ENCODE measurements around the gene GFOD2. TPM values are rescaled to one million over a fixed set of nuclear protein-coding genes. Genes with fewer than 3 reads are reported as not detected.

GFOD2 gene
- total RNA-seq, 6 experiments from 2014 or later, result 14.4 to 19.4 (median 16.9) TPM

DNA sequence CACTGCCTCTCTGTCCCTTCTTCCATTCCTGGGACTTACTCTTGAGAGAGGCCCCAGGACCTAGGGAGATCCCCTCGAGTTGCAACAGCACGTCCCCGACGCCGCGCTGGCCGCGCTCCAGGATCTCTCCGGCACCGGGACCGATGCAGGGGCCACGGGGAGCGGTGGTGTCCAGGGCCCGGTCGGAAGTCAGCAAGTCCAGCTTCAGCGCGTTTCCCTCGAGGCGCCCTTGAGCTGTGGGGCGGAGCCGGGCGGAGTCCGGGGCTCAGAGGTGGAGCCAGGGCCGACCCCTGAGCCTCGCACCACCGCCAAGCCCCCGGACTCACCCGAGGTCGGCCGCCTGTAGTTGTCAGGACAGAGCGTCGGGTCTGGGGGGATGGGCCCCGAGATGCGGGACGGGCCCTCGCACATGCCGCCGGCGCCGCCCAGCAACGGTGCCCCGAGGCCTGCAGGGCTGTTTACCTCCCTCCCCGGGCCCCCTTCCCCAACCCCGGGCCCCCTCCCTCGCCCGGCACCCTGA lies 53.0 kb downstream of the GFOD2 start:
- peak overlapping the region; percentile 81 for H3K4me3 Mint-ChIP-seq
- peaks cover 7% of the 10 kb centered on the region; the same call in 1 of the 2 replicates for H3K27me3 Mint-ChIP-seq (ENCODE audit: insufficient read depth)
- peaks cover 13% of the 10 kb centered on the region; the same call in 1 of the 2 replicates for H3K4me1 Mint-ChIP-seq (ENCODE audit: low read depth)
- peak overlapping the region; percentile 48 for H3K27ac Mint-ChIP-seq
- no peak for DNase-seq
- H3K36me3 Mint-ChIP-seq (ENCODE audit: low read depth), result no peaks in the 10 kb centered on the region
- TF ChIP-seq, protein P1, sequence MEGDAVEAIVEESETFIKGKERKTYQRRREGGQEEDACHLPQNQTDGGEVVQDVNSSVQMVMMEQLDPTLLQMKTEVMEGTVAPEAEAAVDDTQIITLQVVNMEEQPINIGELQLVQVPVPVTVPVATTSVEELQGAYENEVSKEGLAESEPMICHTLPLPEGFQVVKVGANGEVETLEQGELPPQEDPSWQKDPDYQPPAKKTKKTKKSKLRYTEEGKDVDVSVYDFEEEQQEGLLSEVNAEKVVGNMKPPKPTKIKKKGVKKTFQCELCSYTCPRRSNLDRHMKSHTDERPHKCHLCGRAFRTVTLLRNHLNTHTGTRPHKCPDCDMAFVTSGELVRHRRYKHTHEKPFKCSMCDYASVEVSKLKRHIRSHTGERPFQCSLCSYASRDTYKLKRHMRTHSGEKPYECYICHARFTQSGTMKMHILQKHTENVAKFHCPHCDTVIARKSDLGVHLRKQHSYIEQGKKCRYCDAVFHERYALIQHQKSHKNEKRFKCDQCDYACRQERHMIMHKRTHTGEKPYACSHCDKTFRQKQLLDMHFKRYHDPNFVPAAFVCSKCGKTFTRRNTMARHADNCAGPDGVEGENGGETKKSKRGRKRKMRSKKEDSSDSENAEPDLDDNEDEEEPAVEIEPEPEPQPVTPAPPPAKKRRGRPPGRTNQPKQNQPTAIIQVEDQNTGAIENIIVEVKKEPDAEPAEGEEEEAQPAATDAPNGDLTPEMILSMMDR (IDR thresholded peaks at IDR 0.05), result no peak
- H3K9me3 Mint-ChIP-seq, result no peaks in the 10 kb centered on the region

DNA sequence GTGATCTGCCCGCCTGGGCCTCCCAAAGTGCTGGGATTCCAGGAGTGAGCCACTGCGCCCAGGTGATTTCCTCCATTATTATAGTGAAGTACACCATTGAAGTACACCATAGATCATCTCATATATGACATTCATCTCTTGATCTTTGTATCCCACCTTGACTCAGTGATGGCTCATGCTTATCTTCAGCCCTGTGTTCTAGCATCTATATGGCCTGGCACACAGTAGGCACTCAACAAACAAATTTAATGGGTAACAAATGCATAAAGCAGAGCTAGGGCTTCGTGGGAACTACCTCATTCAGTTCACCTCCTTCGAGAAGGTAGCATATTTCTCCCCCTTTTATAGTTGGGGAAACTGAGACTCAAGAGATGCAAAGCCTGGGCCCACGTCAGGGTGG lies 53.5 kb downstream of the GFOD2 start:
- H3K27me3 Mint-ChIP-seq (ENCODE audit: insufficient read depth), result peaks cover 7% of the 10 kb centered on the region; the same call in 1 of the 2 replicates
- no peak for DNase-seq
- H3K9me3 Mint-ChIP-seq, result no peaks in the 10 kb centered on the region
- H3K4me1 Mint-ChIP-seq (ENCODE audit: low read depth), result peaks cover 13% of the 10 kb centered on the region; the same call in 1 of the 2 replicates
- peak overlapping the region; percentile 48 for H3K27ac Mint-ChIP-seq
- no peaks in the 10 kb centered on the region for H3K36me3 Mint-ChIP-seq (ENCODE audit: low read depth)
- TF ChIP-seq, protein P1 (IDR thresholded peaks at IDR 0.05), result no peak
- peak overlapping the region; percentile 81 for H3K4me3 Mint-ChIP-seq

DNA sequence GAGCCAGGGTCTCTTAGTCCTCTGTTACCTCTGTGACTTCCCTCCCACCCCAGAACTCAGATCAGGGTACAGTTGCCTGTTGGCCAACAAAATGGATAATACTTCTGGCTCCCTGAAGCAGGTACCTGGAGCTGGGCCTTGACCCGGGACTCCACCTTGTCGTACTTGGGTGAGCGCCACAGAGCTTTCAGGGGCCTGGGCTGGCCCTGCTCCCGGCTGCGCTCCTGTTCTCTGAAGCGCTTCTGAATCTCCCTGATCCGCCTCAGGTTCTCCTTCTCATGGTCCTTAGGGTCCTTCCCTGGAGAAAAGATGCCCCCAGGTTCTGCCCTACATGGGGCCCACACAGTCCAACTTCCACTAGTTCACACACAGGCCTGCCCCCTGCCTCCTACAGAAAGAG lies 54.2 kb downstream of the GFOD2 start:
- DNase-seq, result no peak
- Mint-ChIP-seq H3K4me1 (ENCODE audit: low read depth) (peaks cover 13% of the 10 kb centered on the region; the same call in 1 of the 2 replicates), H3K4me3 (no peak overlapping the region), H3K27me3 (ENCODE audit: insufficient read depth) (peaks cover 7% of the 10 kb centered on the region; the same call in 1 of the 2 replicates), H3K27ac (no peak overlapping the region; the same call in 1 of the 2 replicates), H3K9me3 (no peaks in the 10 kb centered on the region), H3K36me3 (ENCODE audit: low read depth) (no peaks in the 10 kb centered on the region)
- TF ChIP-seq, protein P1 (IDR thresholded peaks at IDR 0.05), result no peak

DNA sequence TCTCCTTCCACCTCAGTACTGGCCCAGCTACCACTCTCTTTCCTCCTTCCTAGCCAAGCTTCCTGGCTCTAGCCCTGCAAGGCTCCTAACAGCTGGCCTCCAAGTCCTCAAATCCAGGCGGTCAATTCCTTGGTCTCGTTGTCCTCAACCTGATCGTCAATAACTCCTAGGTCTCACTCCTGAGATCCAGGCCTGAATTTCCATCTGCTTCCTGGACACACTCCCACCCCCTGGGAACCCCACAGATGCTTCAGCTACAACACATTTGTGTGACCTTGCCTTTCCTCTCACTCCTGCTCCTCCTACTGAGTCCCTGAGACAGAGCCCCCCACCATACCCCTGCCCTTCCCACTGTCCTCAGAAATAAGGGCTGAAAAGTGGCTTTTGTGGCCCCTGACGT lies 54.9 kb downstream of the GFOD2 start:
- TF ChIP-seq, protein P1 (IDR thresholded peaks at IDR 0.05), result no peak
- no peak for DNase-seq
- Mint-ChIP-seq H3K36me3 (ENCODE audit: low read depth) (no peaks in the 10 kb centered on the region), H3K9me3 (no peaks in the 10 kb centered on the region), H3K27me3 (ENCODE audit: insufficient read depth) (peaks cover 7% of the 10 kb centered on the region; the same call in 1 of the 2 replicates), H3K4me3 (no peak overlapping the region), H3K4me1 (ENCODE audit: low read depth) (peaks cover 17% of the 10 kb centered on the region), H3K27ac (no peak overlapping the region)

DNA sequence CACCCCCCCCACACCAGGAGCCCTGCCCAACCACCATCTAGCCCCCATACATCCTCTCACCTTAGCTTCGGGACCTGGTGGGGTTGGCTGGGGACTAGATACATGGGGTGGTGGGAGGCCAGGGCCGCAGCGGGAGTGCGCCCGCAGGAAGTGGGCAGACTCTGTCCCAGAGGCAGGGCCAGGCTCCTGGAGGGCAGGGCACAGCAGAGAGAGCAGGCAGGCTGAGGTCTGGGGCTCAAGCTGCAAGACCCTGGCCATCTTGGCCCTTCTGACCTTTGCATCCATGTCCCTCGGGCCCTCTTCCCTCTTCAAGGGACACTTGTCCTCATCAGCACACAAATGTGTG lies 55.3 kb downstream of the GFOD2 start:
- Mint-ChIP-seq H3K4me1 (ENCODE audit: low read depth) (peaks cover 21% of the 10 kb centered on the region), H3K36me3 (ENCODE audit: low read depth) (no peaks in the 10 kb centered on the region), H3K9me3 (no peaks in the 10 kb centered on the region), H3K27ac (no peak overlapping the region), H3K4me3 (no peak overlapping the region), H3K27me3 (ENCODE audit: insufficient read depth) (peaks cover 6% of the 10 kb centered on the region; the same call in 1 of the 2 replicates)
- DNase-seq, result no peak
- TF ChIP-seq, protein P1 (IDR thresholded peaks at IDR 0.05), result no peak

All from HFFc6 (cell line).